DND-41 (cell line): ENCODE data around the gene SRCIN1.

Experiments
- CTCF ChIP-seq: IDR thresholded peaks from 2 replicates; pipeline ENCODE4 v1.5.1; 2012; ENCODE audit warnings: borderline replicate concordance, low read length, moderate library complexity, mild to moderate bottlenecking; ENCODE audit not compliant: poor library complexity, severe bottlenecking; ENCODE audit errors: extremely low read depth
- EZH2 ChIP-seq: IDR thresholded peaks from 3 replicates; pipeline ENCODE4 v1.6.1; 2012; ENCODE audit warnings: borderline replicate concordance, low read depth, mild to moderate bottlenecking, moderate library complexity, low read length, inconsistent platforms; ENCODE audit not compliant: severe bottlenecking

DNA sequence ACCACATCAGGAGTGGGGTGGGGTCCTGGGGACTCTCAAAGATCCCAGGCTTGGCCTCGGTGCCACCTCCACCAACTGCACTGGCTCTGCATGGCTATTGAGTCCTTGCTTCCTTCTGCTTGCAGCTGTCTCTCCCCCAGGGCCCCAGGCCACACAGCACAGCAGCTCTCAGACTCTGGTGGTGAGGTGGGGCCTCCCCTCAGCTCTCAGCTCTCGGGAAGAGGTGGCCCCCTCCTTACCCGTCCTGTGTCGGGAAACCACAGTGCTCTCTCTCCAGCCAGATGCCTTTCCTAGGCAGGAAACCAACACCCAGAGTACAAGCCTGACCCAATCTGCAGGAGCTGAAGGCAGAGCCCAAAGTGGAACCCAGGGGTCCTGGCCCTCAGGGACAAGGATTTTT, 18.5 kb downstream of the SRCIN1 start:
- TF ChIP-seq EZH2 (no peak), CTCF (no peak)
